Endothelial cell (in vitro differentiated cells): ENCODE results near the gene KCNK10. TPM values are rescaled to one million over a fixed set of nuclear protein-coding genes. Genes with fewer than 3 reads are reported as not detected.

Experiments
- DNase-seq: peaks from one replicate; pipeline ENCODE4 v3.0.0; 2021; ENCODE audit warnings: low spot score
- H3K27ac Mint-ChIP-seq: one replicate; pipeline ENCODE4 v1.8.0; 2021; ENCODE audit warnings: mixed read lengths, inconsistent platforms; ENCODE audit not compliant: unreplicated experiment
- H3K27me3 Mint-ChIP-seq: one replicate; pipeline ENCODE4 v1.8.0; 2021; ENCODE audit warnings: mild to moderate bottlenecking, moderate library complexity, mixed read lengths, inconsistent platforms; ENCODE audit not compliant: unreplicated experiment
- H3K36me3 Mint-ChIP-seq: one replicate; pipeline ENCODE4 v1.8.0; 2021; ENCODE audit warnings: mild to moderate bottlenecking, low read depth, mixed read lengths, inconsistent platforms; ENCODE audit not compliant: unreplicated experiment
- H3K4me1 Mint-ChIP-seq: one replicate; pipeline ENCODE4 v1.8.0; 2021; ENCODE audit warnings: mild to moderate bottlenecking, mixed read lengths, inconsistent platforms; ENCODE audit not compliant: unreplicated experiment
- H3K4me3 Mint-ChIP-seq: one replicate; pipeline ENCODE4 v1.8.0; 2021; ENCODE audit warnings: mild to moderate bottlenecking, mixed read lengths, inconsistent platforms; ENCODE audit not compliant: unreplicated experiment
- H3K9me3 Mint-ChIP-seq: one replicate; pipeline ENCODE4 v1.8.0; 2021; ENCODE audit warnings: mixed read lengths, inconsistent platforms; ENCODE audit not compliant: unreplicated experiment
- CTCF ChIP-seq: fragments of 200-600 bp; sonication (generic); IDR thresholded peaks from one replicate; pipeline ENCODE4 v1.5.0; 2021; ENCODE audit warnings: antibody characterized with exemption; ENCODE audit not compliant: unreplicated experiment
- total RNA-seq: library from RNA; stranded (reverse); fragmentation: NEBNext Ultra II Directional; extraction: Animal tissue kit (Norgen Biotek cat#: 25700); gene quantifications from one replicate; pipeline ENCODE4 v1.2.1, GENCODE V29; 2021; ENCODE audit not compliant: unreplicated experiment

KCNK10 gene
- total RNA-seq, 1 donor from 2014 or later = 2.3 TPM

- Mint-ChIP-seq H3K36me3 (peaks cover 2% of the 10 kb centered on the region), H3K4me1 (peaks cover 25% of the 10 kb centered on the region), H3K4me3 (no peak overlapping the region), H3K27me3 (no peaks in the 10 kb centered on the region), H3K9me3 (no peaks in the 10 kb centered on the region), H3K27ac (no peak overlapping the region)
- DNase-seq = no peak
- TF ChIP-seq CTCF = no peak
These were observed 93.6 kb downstream of the KCNK10 start for GRCh38 chr14:88229428-88229827.

GRCh38 chr14:88228522-88229236 lies 94.4 kb downstream of the KCNK10 start:
- TF ChIP-seq CTCF = no peak
- Mint-ChIP-seq H3K4me3 (no peak overlapping the region), H3K27ac (no peak overlapping the region), H3K9me3 (no peaks in the 10 kb centered on the region), H3K4me1 (peaks cover 18% of the 10 kb centered on the region), H3K27me3 (no peaks in the 10 kb centered on the region), H3K36me3 (no peaks in the 10 kb centered on the region)
- DNase-seq = no peak

- Mint-ChIP-seq H3K4me1 (peaks cover 8% of the 10 kb centered on the region), H3K4me3 (no peak overlapping the region), H3K27ac (no peak overlapping the region), H3K9me3 (peaks cover 4% of the 10 kb centered on the region), H3K36me3 (peaks cover 3% of the 10 kb centered on the region), H3K27me3 (peaks cover 2% of the 10 kb centered on the region)
- no peak for DNase-seq
- TF ChIP-seq CTCF = no peak
These were observed 95.4 kb downstream of the KCNK10 start for GRCh38 chr14:88227693-88228092.

- no peak for TF ChIP-seq CTCF
- H3K27me3 Mint-ChIP-seq = peaks cover 2% of the 10 kb centered on the region
- H3K4me3 Mint-ChIP-seq = no peak overlapping the region
- peaks cover 12% of the 10 kb centered on the region for H3K36me3 Mint-ChIP-seq
- no peak overlapping the region for H3K27ac Mint-ChIP-seq
- peaks cover 9% of the 10 kb centered on the region for H3K9me3 Mint-ChIP-seq
- no peaks in the 10 kb centered on the region for H3K4me1 Mint-ChIP-seq
- no peak for DNase-seq
These were observed 97.3 kb downstream of the KCNK10 start for GRCh38 chr14:88225721-88226120.

GRCh38 chr14:88218119-88218915 lies 104.8 kb downstream of the KCNK10 start:
- DNase-seq = no peak

More at GRCh38 chr14:88218119-88218915, 104.8 kb downstream of the KCNK10 start:
- peaks cover 12% of the 10 kb centered on the region for H3K36me3 Mint-ChIP-seq
- peaks cover 2% of the 10 kb centered on the region for H3K27me3 Mint-ChIP-seq
- H3K4me1 Mint-ChIP-seq = peaks cover 2% of the 10 kb centered on the region
- no peak for TF ChIP-seq CTCF
- H3K9me3 Mint-ChIP-seq = peaks cover 9% of the 10 kb centered on the region
- H3K4me3 Mint-ChIP-seq = no peak overlapping the region
- no peak overlapping the region for H3K27ac Mint-ChIP-seq
